GM12878 (cell line): ENCODE results near the gene PATJ. TPM values are rescaled to one million over a fixed set of nuclear protein-coding genes. Genes with fewer than 3 reads are reported as not detected.

Experiments used
- ATAC-seq: fragments of 200-7000 bp; cut with Tn5 transposase; 3 replicates; pipeline ENCODE4 v1.9.1; 2020; ENCODE audit warnings: mild to moderate bottlenecking, moderate library complexity
- BruUV-seq: library from RNA; stranded (reverse); fragments of 400-500 nt; replicated peaks from 2 replicates; lab custom pipeline; 2021; lab: Mats Ljungman, UMichigan
- CTCF ChIA-PET: fragments of 300-600 bp; sonication (Branson Sonifier 250); formaldehyde crosslinking; extraction: SDS; loops from one replicate; lab custom pipeline; 2021; ENCODE audit warnings: inconsistent platforms; lab: Yijun Ruan, JAX
- POLR2A ChIA-PET: fragments of 350-600 bp; formaldehyde crosslinking; extraction: SDS; loops from one replicate; lab custom pipeline; 2021; ENCODE audit warnings: inconsistent platforms; lab: Charles Lee
- RAD21 ChIA-PET: fragments of 300-600 bp; sonication (Branson Sonifier 250); formaldehyde crosslinking; loops from one replicate; lab custom pipeline; 2023; ENCODE audit warnings: antibody characterized with exemption; ENCODE audit not compliant: unreplicated experiment; lab: Charles Lee
- SMC1A ChIA-PET: fragments of 300-600 bp; sonication (Branson Sonifier 250); formaldehyde crosslinking; loops from one replicate; lab custom pipeline; 2023; ENCODE audit not compliant: unreplicated experiment, uncharacterized antibody; lab: Charles Lee
- DNase-seq: peaks from one replicate; pipeline ENCODE4 v3.0.0-alpha.2; 2011; ENCODE audit warnings: low read depth, low spot score
- FAIRE-seq: peaks from 3 replicates; lab custom pipeline; 2011; peaks lifted over from hg19 to GRCh38; lab: Jason Lieb, UNC
- H2AFZ ChIP-seq: 2 replicates; pipeline ENCODE4 v1.6.0; 2011; ENCODE audit warnings: low read depth, low read length, control low read depth; ENCODE audit not compliant: control insufficient read depth
- H3K27ac ChIP-seq: 2 replicates; pipeline ENCODE4 v1.5.1; 2011; ENCODE audit warnings: control low read depth; ENCODE audit not compliant: control insufficient read depth, insufficient read depth
- H3K27me3 ChIP-seq, 2 experiments: replicated peaks in 1 of 2; 2 replicates each; pipeline versions ENCODE4 v1.6.0 to v1.6.1; 2011; ENCODE audit warnings: low read length in 1 of 2; ENCODE audit not compliant: control insufficient read depth in 2 of 2, insufficient read depth in 2 of 2
- H3K36me3 ChIP-seq, 2 experiments: 2 replicates each; pipeline ENCODE4 v1.5.1; 2011; ENCODE audit warnings: low read length in 1 of 2; ENCODE audit not compliant: control insufficient read depth in 2 of 2, insufficient read depth in 2 of 2
- H3K4me1 ChIP-seq: 2 replicates; pipeline ENCODE4 v1.6.1; 2011; ENCODE audit warnings: mild to moderate bottlenecking, low read length, moderate library complexity, mixed read lengths; ENCODE audit not compliant: control insufficient read depth, insufficient read depth
- H3K4me2 ChIP-seq: 2 replicates; pipeline ENCODE4 v1.6.0; 2011; ENCODE audit warnings: control low read depth; ENCODE audit not compliant: control insufficient read depth, insufficient read depth
- H3K4me3 ChIP-seq: fragments of 200-600 bp; sonication (generic); 2 replicates; pipeline ENCODE4 v1.5.1; 2016
- H3K79me2 ChIP-seq: 2 replicates; pipeline ENCODE4 v1.6.0; 2011; ENCODE audit warnings: low read length; ENCODE audit not compliant: control insufficient read depth, insufficient read depth
- H3K9ac ChIP-seq: 2 replicates; pipeline ENCODE4 v1.8.0; 2011; ENCODE audit warnings: low read length, control low read depth, mixed read lengths; ENCODE audit not compliant: control insufficient read depth, insufficient read depth
- H3K9me3 ChIP-seq: replicated peaks from 3 replicates; pipeline ENCODE4 v1.5.1; 2011; ENCODE audit warnings: mild to moderate bottlenecking, low read length; ENCODE audit not compliant: control insufficient read depth, insufficient read depth
- H4K20me1 ChIP-seq: 2 replicates; pipeline ENCODE4 v1.6.0; 2011; ENCODE audit not compliant: control insufficient read depth, insufficient read depth
- ASH2L ChIP-seq: fragments of 300-600, 200-600 bp; sonication (generic); IDR thresholded peaks from 2 replicates; pipeline ENCODE4 v1.6.1; 2017; ENCODE audit warnings: low read depth, mild to moderate bottlenecking, borderline replicate concordance
- BACH1 ChIP-seq: fragments of 450-650 bp; IDR thresholded peaks from 2 replicates; pipeline ENCODE4 v1.6.1; 2017; ENCODE audit warnings: mild to moderate bottlenecking, borderline replicate concordance
- BCL11A ChIP-seq: IDR thresholded peaks from 2 replicates; pipeline ENCODE4 v1.6.1; 2011; ENCODE audit warnings: low read depth, low read length
- CBFB ChIP-seq: IDR thresholded peaks from 2 replicates; pipeline ENCODE4 v1.6.1; 2016; ENCODE audit warnings: antibody characterized with exemption, low read depth
- CEBPB ChIP-seq, 2 experiments: fragments of 150-350 bp in 1 of 2; IDR thresholded peaks; 2 replicates each; pipeline ENCODE4 v1.6.1; 2012 to 2014; ENCODE audit warnings: low read depth in 2 of 2, low read length in 2 of 2, borderline replicate concordance in 1 of 2, inconsistent platforms in 1 of 2
- CHD2 ChIP-seq: IDR thresholded peaks from 2 replicates; pipeline ENCODE4 v1.6.1; 2011; ENCODE audit warnings: low read depth, low read length, improper control_type of control experiment, borderline replicate concordance
- FOXM1 ChIP-seq: IDR thresholded peaks from 2 replicates; pipeline ENCODE4 v1.6.1; 2012; ENCODE audit warnings: low read depth, mild to moderate bottlenecking, inconsistent platforms, low read length, moderate library complexity
- LARP7 ChIP-seq: fragments of 450-650 bp; IDR thresholded peaks from 2 replicates; pipeline ENCODE4 v1.6.1; 2017; ENCODE audit warnings: mild to moderate bottlenecking
- NFYB ChIP-seq: IDR thresholded peaks from 2 replicates; pipeline ENCODE4 v1.6.1; 2011; ENCODE audit warnings: low read depth, mild to moderate bottlenecking, low read length, improper control_type of control experiment, moderate library complexity; ENCODE audit not compliant: insufficient read depth
- PAX5 ChIP-seq: IDR thresholded peaks from 2 replicates; pipeline ENCODE4 v1.6.1; 2011; ENCODE audit warnings: low read depth, low read length, borderline replicate concordance
- POLR2A ChIP-seq: IDR thresholded peaks from 2 replicates; pipeline ENCODE4 v1.6.1; 2011; ENCODE audit warnings: low read depth, mild to moderate bottlenecking, low read length
- RBBP5 ChIP-seq: fragments of 200-600 bp; sonication (generic); conservative IDR thresholded peaks from 2 replicates; pipeline ENCODE4 v1.6.1; 2016
- RFX5 ChIP-seq: IDR thresholded peaks from 2 replicates; pipeline ENCODE4 v1.6.1; 2011; ENCODE audit warnings: low read depth, low read length, improper control_type of control experiment
- SMC3 ChIP-seq: IDR thresholded peaks from 2 replicates; pipeline ENCODE4 v1.6.1; 2011; ENCODE audit warnings: low read length, improper control_type of control experiment, borderline replicate concordance
- TCF7 ChIP-seq: IDR thresholded peaks from 2 replicates; pipeline ENCODE4 v1.6.1; 2014; ENCODE audit warnings: antibody characterized with exemption, borderline replicate concordance
- YY1 ChIP-seq: IDR thresholded peaks from 2 replicates; pipeline ENCODE4 v1.6.1; 2011; ENCODE audit warnings: low read depth, mild to moderate bottlenecking, low read length
- ZNF24 ChIP-seq: fragments of 450-650 bp; IDR thresholded peaks from 2 replicates; pipeline ENCODE4 v1.6.1; 2017; ENCODE audit warnings: antibody characterized with exemption, mild to moderate bottlenecking
- ZNF274 ChIP-seq: IDR thresholded peaks from one replicate; pipeline ENCODE4 v1.8.0; 2011; ENCODE audit not compliant: insufficient read length, insufficient read depth
- ZZZ3 ChIP-seq: IDR thresholded peaks from 2 replicates; pipeline ENCODE4 v1.6.1; 2011; ENCODE audit warnings: low read depth; ENCODE audit not compliant: control insufficient read depth, insufficient read length
- WGBS: methylation state at CpG from one replicate; pipeline ENCODE4 v1.1.6; 2016; ENCODE audit warnings: low lambda C conversion rate; ENCODE audit not compliant: insufficient replicate concordance, insufficient coverage; ENCODE audit errors: missing lambda C conversion rate; 5-methylcytosine and 5-hydroxymethylcytosine counted together
- in situ Hi-C: fragments of 300-500 bp; cut with MboI; formaldehyde crosslinking; loops from 9 replicates; pipeline ENCODE4 v1.14.3; 2018; ENCODE audit warnings: mixed read lengths
- intact Hi-C: fragments of 100-400 bp; cut with micrococcal nuclease; formaldehyde crosslinking; loops from one replicate; pipeline ENCODE4 v1.14.2; 2022; ENCODE audit not compliant: unreplicated experiment
- polyA plus RNA-seq, 11 experiments: library from polyadenylated mRNA; depleted of rRNA in 4 of 11; unstranded in 6 of 11; stranded (reverse) in 5 of 11; fragments of >200 nt; fragmentation: Nextera tagmentation in 4 of 11; fragmentation: Illumina TruSeq in 1 of 11; extraction: Ambion mirVana in 4 of 11; extraction: Trizol in 1 of 11; gene quantifications; 1 replicate in 1 of 11; 2 replicates in 10 of 11; pipeline versions ENCODE4 v1.2.1 to v1.2.3, GENCODE V29; 2011 to 2016; ENCODE audit warnings: inconsistent platforms in 2 of 11, missing spikeins in 2 of 11, low read depth in 1 of 11
- total RNA-seq, 4 experiments: library from RNA; depleted of rRNA in 3 of 4; stranded (reverse); fragments of >200 nt in 3 of 4; fragmentation: Illumina TruSeq in 1 of 4; extraction: Trizol in 1 of 4; gene quantifications; 2 replicates each; pipeline versions ENCODE4 v1.2.1 to v1.2.3, GENCODE V29; 2013 to 2021
- TF ChIP-seq, protein P1 (sequence below): IDR thresholded peaks from 2 replicates; pipeline ENCODE4 v1.6.1; 2011; ENCODE audit warnings: mild to moderate bottlenecking, low read depth, low read length, moderate library complexity; ENCODE audit not compliant: insufficient replicate concordance

Gene PATJ
- total and polyA plus RNA-seq, 10 of the 15 experiments (the other 5 are each of a cell fraction or from before 2014, with no cell fraction given) = 2.8 to 13.9 (median 6.9) TPM

GRCh38 chr1:61746813-61747212 lies 4.5 kb downstream of the PATJ start:
- ATAC-seq (no peak), DNase-seq (no peak), FAIRE-seq (no peak)
- ChIA-PET CTCF (interaction anchor here (1.3 kb wide), 1 partner anchor 12 kb away, joined by 3 read pairs; no protein-coding TSS in a partner anchor), RAD21 (no interaction called here), POLR2A (no interaction called here), SMC1A (interaction anchor here (0.6 kb wide), 1 partner anchor 1617 kb away, joined by 3 read pairs; no protein-coding TSS in a partner anchor)
- H4K20me1 ChIP-seq = no peaks in the 10 kb centered on the region
- H2AFZ ChIP-seq = no peak overlapping the region
- TF ChIP-seq TCF7 (no peak), ZNF274 (no peak), BACH1 (peak; percentile 99), NFYB (no peak)
- TF ChIP-seq, protein P1, sequence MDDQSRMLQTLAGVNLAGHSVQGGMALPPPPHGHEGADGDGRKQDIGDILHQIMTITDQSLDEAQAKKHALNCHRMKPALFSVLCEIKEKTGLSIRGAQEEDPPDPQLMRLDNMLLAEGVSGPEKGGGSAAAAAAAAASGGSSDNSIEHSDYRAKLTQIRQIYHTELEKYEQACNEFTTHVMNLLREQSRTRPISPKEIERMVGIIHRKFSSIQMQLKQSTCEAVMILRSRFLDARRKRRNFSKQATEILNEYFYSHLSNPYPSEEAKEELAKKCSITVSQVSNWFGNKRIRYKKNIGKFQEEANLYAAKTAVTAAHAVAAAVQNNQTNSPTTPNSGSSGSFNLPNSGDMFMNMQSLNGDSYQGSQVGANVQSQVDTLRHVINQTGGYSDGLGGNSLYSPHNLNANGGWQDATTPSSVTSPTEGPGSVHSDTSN = no peak
- no peaks in the 10 kb centered on the region for H3K9me3 ChIP-seq
- no peak overlapping the region for H3K4me3 ChIP-seq
- BruUV-seq = no TSS peak
- no peak overlapping the region; the same call in 1 of the 2 replicates for H3K4me2 ChIP-seq
- no peaks in the 10 kb centered on the region for H3K36me3 ChIP-seq
- no peak overlapping the region for H3K27ac ChIP-seq
- H3K27me3 ChIP-seq = no peaks in the 10 kb centered on the region
- in situ Hi-C loops (no loop called here), intact Hi-C loops (no loop called here)
- H3K9ac ChIP-seq = no peak overlapping the region
- 95% methylated on average over 1 of the region's 1 CpG for WGBS
- H3K79me2 ChIP-seq = peaks cover 1% of the 10 kb centered on the region; the same call in 1 of the 2 replicates
- peaks cover 3% of the 10 kb centered on the region; the same call in 1 of the 2 replicates for H3K4me1 ChIP-seq

GRCh38 chr1:61748566-61748965 lies 6.3 kb downstream of the PATJ start:
- ATAC-seq = no peak
- H3K27ac ChIP-seq = no peak overlapping the region
- no peaks in the 10 kb centered on the region for H3K27me3 ChIP-seq
- H3K9ac ChIP-seq = no peak overlapping the region
- H3K9me3 ChIP-seq = no peaks in the 10 kb centered on the region
- ChIA-PET RAD21 (no interaction called here), SMC1A (no interaction called here), POLR2A (no interaction called here), CTCF (no interaction called here)
- no peak overlapping the region for H3K4me3 ChIP-seq
- H3K36me3 ChIP-seq = no peaks in the 10 kb centered on the region
- no peak for TF ChIP-seq YY1
- no peak for TF ChIP-seq SMC3
- no peak for TF ChIP-seq RFX5
- TF ChIP-seq FOXM1 = no peak
- no peak for TF ChIP-seq CBFB
- TF ChIP-seq CEBPB (IDR thresholded peaks at IDR 0.05; ENCODE audit: borderline replicate concordance in 1 of 2, low read depth in 2 of 2, low read length in 2 of 2) = no peak
- TF ChIP-seq ASH2L = no peak
- no peak for TF ChIP-seq LARP7
- TF ChIP-seq PAX5 = no peak
- no peak for TF ChIP-seq ZZZ3
- TF ChIP-seq BCL11A = no peak
- TF ChIP-seq POLR2A = no peak
- no peak for TF ChIP-seq ZNF24
- TF ChIP-seq CHD2 = no peak
- TF ChIP-seq RBBP5 = no peak
- H3K4me1 ChIP-seq = no peaks in the 10 kb centered on the region
- no peak overlapping the region for H3K4me2 ChIP-seq
- in situ Hi-C loops = no loop called here
- FAIRE-seq = no peak
- H4K20me1 ChIP-seq = no peaks in the 10 kb centered on the region
- intact Hi-C loops = no loop called here
- H3K79me2 ChIP-seq = no peaks in the 10 kb centered on the region
- no peak overlapping the region for H2AFZ ChIP-seq
- WGBS = 100% methylated on average over 4 of the region's 4 CpGs
- no peak for DNase-seq
- BruUV-seq = no TSS peak
